Measurements from ENCODE around the gene SALL4.
A peak's percentile ranks its signal among the peaks of the same experiment; 100 is the strongest.

The SALL4 gene

GRCh38 chr20:51800060-51800871, 2.1 kb downstream of the SALL4 start:
- Histone ChIP-seq H3K18ac (ENCODE audit: low read depth in 1 of 2, low read length in 2 of 2) (peak overlapping the region; percentile 95 to 96), H3K23ac (ENCODE audit: low read length in 2 of 2) (no peak overlapping the region), H3K36me3 (ENCODE audit: control insufficient read depth in 1 of 2, insufficient read depth in 2 of 2, low read depth in 1 of 2, low read length in 2 of 2) (no peaks in the 10 kb centered on the region), H3K4me1 (ENCODE audit: control insufficient read depth, insufficient read depth, low read depth, low read length) (peaks cover 24% of the 10 kb centered on the region), H2AK5ac (ENCODE audit: low read length, severe bottlenecking) (no peak overlapping the region), H2BK120ac (ENCODE audit: low read depth, low read length) (no peak overlapping the region), H3K4me2 (ENCODE audit: low read length, poor library complexity, severe bottlenecking) (peak overlapping the region; percentile 80), H3K79me1 (replicated peaks; ENCODE audit: low read length, poor library complexity, severe bottlenecking) (no peaks in the 10 kb centered on the region), H2AFZ (ENCODE audit: low read depth, low read length) (peak overlapping the region; percentile 73), H3K14ac (ENCODE audit: low read length in 2 of 2) (no peak overlapping the region), H2BK12ac (ENCODE audit: low read length in 2 of 2) (peak overlapping the region in 1 of 2 experiments; percentile 57), H3K27me3 (ENCODE audit: control insufficient read depth in 1 of 2, insufficient read depth in 1 of 2, low read length in 2 of 2) (peaks cover 34 to 45% of the 10 kb centered on the region in 2 experiments), H2BK5ac (ENCODE audit: low read depth, low read length, poor library complexity, severe bottlenecking) (no peak overlapping the region), H3K4ac (ENCODE audit: low read depth in 1 of 2, low read length in 2 of 2) (peak overlapping the region in 1 of 2 experiments; percentile 15), H4K8ac (ENCODE audit: low read length) (peak overlapping the region; percentile 16), H4K91ac (ENCODE audit: low read length) (no peak overlapping the region), H3K9me3 (ENCODE audit: control insufficient read depth, low read length) (no peaks in the 10 kb centered on the region), H2BK15ac (ENCODE audit: low read depth, poor library complexity, severe bottlenecking) (no peak overlapping the region), H3K27ac (ENCODE audit: low read length, poor library complexity, severe bottlenecking) (no peak overlapping the region), H3K4me3 (ENCODE audit: insufficient read depth in 1 of 2, low read depth in 1 of 2, low read length in 2 of 2) (peak overlapping the region; percentile 43 to 82), H3K9ac (ENCODE audit: low read length) (peak overlapping the region; percentile 80)
- WGBS, result under 1% methylated on average over 26 of the region's 44 CpGs
- peak; percentile 61 for DNase-seq

- Histone ChIP-seq H4K91ac (ENCODE audit: low read length) (no peak overlapping the region), H2AFZ (ENCODE audit: low read depth, low read length) (no peak overlapping the region), H2BK15ac (ENCODE audit: low read depth, poor library complexity, severe bottlenecking) (no peak overlapping the region), H2AK5ac (ENCODE audit: low read length, severe bottlenecking) (no peak overlapping the region), H3K4me2 (ENCODE audit: low read length, poor library complexity, severe bottlenecking) (no peak overlapping the region), H3K27ac (ENCODE audit: low read length, poor library complexity, severe bottlenecking) (no peak overlapping the region), H3K4ac (ENCODE audit: low read depth in 1 of 2, low read length in 2 of 2) (no peak overlapping the region), H3K79me1 (replicated peaks; ENCODE audit: low read length, poor library complexity, severe bottlenecking) (no peaks in the 10 kb centered on the region), H2BK12ac (ENCODE audit: low read length in 2 of 2) (no peak overlapping the region), H3K23ac (ENCODE audit: low read length in 2 of 2) (no peak overlapping the region), H3K18ac (ENCODE audit: low read depth in 1 of 2, low read length in 2 of 2) (peak overlapping the region in 1 of 2 experiments; percentile 38), H3K14ac (ENCODE audit: low read length in 2 of 2) (no peak overlapping the region), H3K9ac (ENCODE audit: low read length) (no peak overlapping the region), H3K9me3 (ENCODE audit: control insufficient read depth, low read length) (no peaks in the 10 kb centered on the region), H3K36me3 (ENCODE audit: control insufficient read depth in 1 of 2, insufficient read depth in 2 of 2, low read depth in 1 of 2, low read length in 2 of 2) (no peaks in the 10 kb centered on the region), H3K4me3 (ENCODE audit: insufficient read depth in 1 of 2, low read depth in 1 of 2, low read length in 2 of 2) (no peak overlapping the region), H3K4me1 (ENCODE audit: control insufficient read depth, insufficient read depth, low read depth, low read length) (peaks cover 24% of the 10 kb centered on the region), H2BK5ac (ENCODE audit: low read depth, low read length, poor library complexity, severe bottlenecking) (no peak overlapping the region), H2BK120ac (ENCODE audit: low read depth, low read length) (no peak overlapping the region), H4K8ac (ENCODE audit: low read length) (no peak overlapping the region), H3K27me3 (ENCODE audit: control insufficient read depth in 1 of 2, insufficient read depth in 1 of 2, low read length in 2 of 2) (peaks cover 34 to 45% of the 10 kb centered on the region in 2 experiments)
- 24% methylated on average over 10 of the region's 10 CpGs for WGBS
- no peak for DNase-seq
Measured at GRCh38 chr20:51799401-51799860, 2.9 kb downstream of the SALL4 start.

- no peak overlapping the region for H2BK5ac ChIP-seq (ENCODE audit: low read depth, low read length, poor library complexity, severe bottlenecking)
- H2BK12ac ChIP-seq (ENCODE audit: low read length in 2 of 2), result no peak overlapping the region
- H3K14ac ChIP-seq (ENCODE audit: low read length in 2 of 2), result no peak overlapping the region
- H2AK5ac ChIP-seq (ENCODE audit: low read length, severe bottlenecking), result no peak overlapping the region
- no peak overlapping the region for H3K4me3 ChIP-seq (ENCODE audit: insufficient read depth in 1 of 2, low read depth in 1 of 2, low read length in 2 of 2)
- no peak overlapping the region for H2AFZ ChIP-seq (ENCODE audit: low read depth, low read length)
- WGBS, result 0% methylated on average over 1 of the region's 3 CpGs
- no peak overlapping the region for H2BK120ac ChIP-seq (ENCODE audit: low read depth, low read length)
- H4K91ac ChIP-seq (ENCODE audit: low read length), result no peak overlapping the region
- no peak overlapping the region for H3K4ac ChIP-seq (ENCODE audit: low read depth in 1 of 2, low read length in 2 of 2)
- H3K79me1 ChIP-seq (replicated peaks; ENCODE audit: low read length, poor library complexity, severe bottlenecking), result no peaks in the 10 kb centered on the region
- peaks cover 32 to 43% of the 10 kb centered on the region in 2 experiments for H3K27me3 ChIP-seq (ENCODE audit: control insufficient read depth in 1 of 2, insufficient read depth in 1 of 2, low read length in 2 of 2)
- no peak overlapping the region for H3K4me2 ChIP-seq (ENCODE audit: low read length, poor library complexity, severe bottlenecking)
- DNase-seq, result peak; percentile 79
- H3K18ac ChIP-seq (ENCODE audit: low read depth in 1 of 2, low read length in 2 of 2), result no peak overlapping the region
- peaks cover 26% of the 10 kb centered on the region for H3K4me1 ChIP-seq (ENCODE audit: control insufficient read depth, insufficient read depth, low read depth, low read length)
- H3K9ac ChIP-seq (ENCODE audit: low read length), result no peak overlapping the region
- H3K36me3 ChIP-seq (ENCODE audit: control insufficient read depth in 1 of 2, insufficient read depth in 2 of 2, low read depth in 1 of 2, low read length in 2 of 2), result no peaks in the 10 kb centered on the region
- no peak overlapping the region for H4K8ac ChIP-seq (ENCODE audit: low read length)
- no peak overlapping the region for H2BK15ac ChIP-seq (ENCODE audit: low read depth, poor library complexity, severe bottlenecking)
- no peaks in the 10 kb centered on the region for H3K9me3 ChIP-seq (ENCODE audit: control insufficient read depth, low read length)
- H3K23ac ChIP-seq (ENCODE audit: low read length in 2 of 2), result no peak overlapping the region
- H3K27ac ChIP-seq (ENCODE audit: low read length, poor library complexity, severe bottlenecking), result peak overlapping the region; percentile 23
Measured at GRCh38 chr20:51797357-51798025, 4.8 kb downstream of the SALL4 start.

GRCh38 chr20:51796340-51796739, 6.0 kb downstream of the SALL4 start:
- H3K9ac ChIP-seq (ENCODE audit: low read length), result no peak overlapping the region
- no peak for DNase-seq
- H4K91ac ChIP-seq (ENCODE audit: low read length), result no peak overlapping the region
- H2BK12ac ChIP-seq (ENCODE audit: low read length in 2 of 2), result no peak overlapping the region
- H3K4ac ChIP-seq (ENCODE audit: low read depth in 1 of 2, low read length in 2 of 2), result no peak overlapping the region
- H2BK5ac ChIP-seq (ENCODE audit: low read depth, low read length, poor library complexity, severe bottlenecking), result no peak overlapping the region
- no peak overlapping the region for H3K4me3 ChIP-seq (ENCODE audit: insufficient read depth in 1 of 2, low read depth in 1 of 2, low read length in 2 of 2)
- H2AFZ ChIP-seq (ENCODE audit: low read depth, low read length), result no peak overlapping the region
- H3K36me3 ChIP-seq (ENCODE audit: control insufficient read depth in 1 of 2, insufficient read depth in 2 of 2, low read depth in 1 of 2, low read length in 2 of 2), result no peaks in the 10 kb centered on the region
- H3K79me1 ChIP-seq (replicated peaks; ENCODE audit: low read length, poor library complexity, severe bottlenecking), result no peaks in the 10 kb centered on the region
- H3K4me1 ChIP-seq (ENCODE audit: control insufficient read depth, insufficient read depth, low read depth, low read length), result peaks cover 19% of the 10 kb centered on the region
- no peak overlapping the region for H3K18ac ChIP-seq (ENCODE audit: low read depth in 1 of 2, low read length in 2 of 2)
- H2BK120ac ChIP-seq (ENCODE audit: low read depth, low read length), result no peak overlapping the region
- no peak overlapping the region for H3K4me2 ChIP-seq (ENCODE audit: low read length, poor library complexity, severe bottlenecking)
- H4K8ac ChIP-seq (ENCODE audit: low read length), result no peak overlapping the region
- no peak overlapping the region for H3K27ac ChIP-seq (ENCODE audit: low read length, poor library complexity, severe bottlenecking)
- no peak overlapping the region for H2BK15ac ChIP-seq (ENCODE audit: low read depth, poor library complexity, severe bottlenecking)
- H3K9me3 ChIP-seq (ENCODE audit: control insufficient read depth, low read length), result no peaks in the 10 kb centered on the region
- no peak overlapping the region for H3K14ac ChIP-seq (ENCODE audit: low read length in 2 of 2)
- WGBS, result 88% methylated on average over 3 of the region's 3 CpGs
- H3K23ac ChIP-seq (ENCODE audit: low read length in 2 of 2), result no peak overlapping the region
- H3K27me3 ChIP-seq (ENCODE audit: control insufficient read depth in 1 of 2, insufficient read depth in 1 of 2, low read length in 2 of 2), result peaks cover 22 to 32% of the 10 kb centered on the region in 2 experiments
- H2AK5ac ChIP-seq (ENCODE audit: low read length, severe bottlenecking), result no peak overlapping the region

Measured in mesenchymal stem cell (in vitro differentiated cells and primary cell).